HTERT RPE-1 (cell line): Measurements from ENCODE around the gene EIF1AY.
"Not testable (repeated sequence)": the region's sequence is repeated elsewhere in the genome, so short reads cannot be mapped to it uniquely, and the experiment has no call there.

Experiments used
- in situ Hi-C: fragments of 300-500 bp; cut with MboI; formaldehyde crosslinking; loops from 4 replicates; pipeline ENCODE4 v1.14.3; 2020; ENCODE audit warnings: low sequenced_read_pairs

EIF1AY gene, protein sequence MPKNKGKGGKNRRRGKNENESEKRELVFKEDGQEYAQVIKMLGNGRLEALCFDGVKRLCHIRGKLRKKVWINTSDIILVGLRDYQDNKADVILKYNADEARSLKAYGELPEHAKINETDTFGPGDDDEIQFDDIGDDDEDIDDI

DNA sequence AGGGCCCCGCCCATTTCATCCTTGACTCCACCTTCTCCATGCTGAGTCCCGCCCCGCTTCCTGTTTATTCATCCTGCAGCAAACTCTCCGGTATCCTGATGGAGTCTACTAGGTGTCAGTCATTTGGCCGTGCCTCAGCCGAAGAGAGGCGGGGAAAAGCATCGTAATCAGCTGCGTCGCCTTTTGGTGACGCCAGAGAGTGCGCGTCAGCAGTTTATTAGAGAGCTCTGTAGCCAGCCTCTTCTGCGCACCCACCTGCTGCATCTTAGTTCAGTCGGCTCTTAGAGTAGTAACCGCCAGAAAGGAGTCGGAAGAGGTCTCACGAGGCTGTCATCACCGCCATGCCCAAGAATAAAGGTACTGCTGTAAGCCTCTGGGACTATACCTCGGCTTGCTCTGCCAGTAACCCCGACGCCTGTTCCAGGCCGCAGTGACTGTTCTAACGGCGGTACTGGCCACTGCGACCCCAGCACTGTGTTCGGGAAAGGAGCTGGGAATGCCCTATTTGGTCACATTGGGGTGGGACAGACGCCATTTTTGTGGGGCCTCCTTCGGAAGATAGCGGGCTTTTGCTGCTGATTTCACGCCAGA, at the start of gene EIF1AY:
TSS of gene EIF1AY (plus strand) at position 246 of the 591 bp plus-strand sequence. CDS start at position 342, 96 bp downstream.
- in situ Hi-C loops = no loop called here

DNA sequence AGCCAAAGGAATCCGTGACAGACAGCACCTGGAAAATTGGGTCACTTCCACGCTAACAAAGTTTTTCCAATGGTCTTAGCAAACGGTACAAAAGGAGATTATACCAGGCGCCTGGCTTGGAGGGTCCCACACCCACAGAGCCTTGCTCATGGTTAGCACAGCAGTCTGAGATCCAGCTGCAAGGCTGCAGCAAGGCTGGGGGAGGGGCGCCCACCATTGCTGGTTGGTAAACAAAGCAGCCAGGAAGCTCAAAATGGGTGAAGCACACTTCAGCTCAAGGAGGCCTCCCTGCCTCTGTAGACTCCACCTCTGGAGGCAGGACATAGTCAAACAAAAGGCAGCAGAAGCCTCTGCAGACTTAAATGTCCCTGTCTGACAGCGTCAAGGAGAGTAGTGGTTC, 47.1 kb upstream of the EIF1AY start:
- in situ Hi-C loops = no loop called here

- in situ Hi-C loops = no loop called here
These were observed 37.4 kb upstream of the EIF1AY start for GRCh38 chrY:20538186-20538585.

GRCh38 chrY:20538933-20539332, 36.6 kb upstream of the EIF1AY start:
- in situ Hi-C loops = no loop called here

- in situ Hi-C loops = no loop called here
These were observed 31.1 kb upstream of the EIF1AY start for GRCh38 chrY:20544451-20544960.

DNA sequence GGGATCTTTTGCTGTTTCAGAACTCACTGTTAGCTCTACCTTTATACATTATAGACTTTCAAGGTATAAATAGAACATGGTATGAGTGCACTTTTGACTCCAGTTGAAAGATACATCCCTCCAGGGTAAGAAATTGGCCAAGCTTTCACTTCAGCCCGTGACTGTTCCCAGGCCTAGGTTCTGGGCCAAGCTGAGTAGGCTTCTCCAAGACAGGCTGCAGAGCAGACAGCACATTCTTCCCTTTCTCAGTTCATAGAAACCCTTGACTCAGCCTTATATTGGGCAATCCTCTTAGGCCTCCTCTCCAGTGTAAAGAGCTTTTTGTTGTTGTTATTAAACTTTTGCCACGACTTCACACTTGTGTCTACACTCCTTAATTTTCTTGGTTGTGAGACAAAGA, 29.5 kb upstream of the EIF1AY start:
- in situ Hi-C loops = no loop called here

- in situ Hi-C loops = no loop called here
These were observed 26.3 kb upstream of the EIF1AY start for GRCh38 chrY:20549289-20549688.

GRCh38 chrY:20551840-20552239, 23.7 kb upstream of the EIF1AY start:
- in situ Hi-C loops = no loop called here

GRCh38 chrY:20552764-20553323, 22.7 kb upstream of the EIF1AY start:
- in situ Hi-C loops = not testable (repeated sequence)

DNA sequence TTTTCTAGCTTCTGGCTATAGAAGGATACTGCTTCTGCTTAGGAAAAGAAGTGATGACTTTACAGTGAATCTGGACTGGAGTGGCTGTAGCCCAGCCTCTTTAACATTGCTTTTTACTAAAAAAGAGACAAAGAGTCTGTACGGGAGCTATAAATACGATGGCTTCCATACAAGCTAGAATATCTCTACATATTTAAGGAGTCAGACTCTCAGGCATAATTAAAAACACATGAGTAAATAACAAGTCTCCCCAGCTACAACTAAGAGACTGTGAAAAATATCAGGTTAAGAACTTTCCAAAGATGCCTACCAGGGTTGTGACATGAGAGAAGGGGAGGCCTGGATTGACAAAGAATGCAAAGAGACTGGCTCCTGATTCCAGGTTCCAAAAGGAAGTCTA, 19.8 kb upstream of the EIF1AY start:
- in situ Hi-C loops = no loop called here

GRCh38 chrY:20558677-20559076, 16.9 kb upstream of the EIF1AY start:
- in situ Hi-C loops = no loop called here

- in situ Hi-C loops = no loop called here
These were observed 15.6 kb upstream of the EIF1AY start for GRCh38 chrY:20559873-20560512.

DNA sequence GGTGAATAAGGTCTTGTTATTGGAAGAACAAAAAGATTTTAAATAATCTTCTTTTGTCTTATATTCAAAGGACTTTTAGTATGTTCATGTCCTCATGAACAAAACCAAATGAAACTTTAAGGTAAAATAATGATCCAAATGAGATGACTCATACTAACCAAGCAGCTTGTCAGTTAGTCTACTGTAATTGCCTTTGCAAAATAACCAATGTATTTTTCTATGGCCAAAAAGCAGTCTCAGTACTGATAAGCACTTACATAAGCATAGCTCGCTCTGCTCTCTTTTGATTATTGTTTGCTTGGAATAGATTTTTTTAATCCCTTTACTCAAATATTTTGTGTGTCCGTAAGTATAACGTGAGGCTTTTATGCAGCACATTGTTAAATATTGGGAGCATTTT, 4.3 kb upstream of the EIF1AY start:
- in situ Hi-C loops = no loop called here

DNA sequence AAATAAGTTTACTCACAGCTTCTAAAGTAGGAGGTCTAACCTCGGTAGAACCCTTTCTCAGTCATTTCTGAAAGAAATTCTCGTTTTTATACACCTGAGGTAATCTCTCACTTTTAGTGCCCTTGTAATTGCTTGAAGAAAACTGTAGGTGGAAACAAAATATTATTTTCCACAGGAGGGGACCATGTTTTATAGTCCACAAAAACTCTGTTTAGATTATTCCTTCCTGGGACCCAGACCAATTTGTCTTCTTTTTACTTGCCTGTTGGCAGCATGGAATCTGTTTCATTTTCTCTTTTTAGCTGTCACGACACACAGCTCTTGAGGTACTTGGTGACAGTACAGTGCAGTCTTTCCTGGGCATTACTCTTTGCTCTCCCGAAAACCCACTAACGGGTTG, 930 bp downstream of the EIF1AY start:
- in situ Hi-C loops = no loop called here

- in situ Hi-C loops = no loop called here
These were observed 2.6 kb downstream of the EIF1AY start for GRCh38 chrY:20578206-20578605.

DNA sequence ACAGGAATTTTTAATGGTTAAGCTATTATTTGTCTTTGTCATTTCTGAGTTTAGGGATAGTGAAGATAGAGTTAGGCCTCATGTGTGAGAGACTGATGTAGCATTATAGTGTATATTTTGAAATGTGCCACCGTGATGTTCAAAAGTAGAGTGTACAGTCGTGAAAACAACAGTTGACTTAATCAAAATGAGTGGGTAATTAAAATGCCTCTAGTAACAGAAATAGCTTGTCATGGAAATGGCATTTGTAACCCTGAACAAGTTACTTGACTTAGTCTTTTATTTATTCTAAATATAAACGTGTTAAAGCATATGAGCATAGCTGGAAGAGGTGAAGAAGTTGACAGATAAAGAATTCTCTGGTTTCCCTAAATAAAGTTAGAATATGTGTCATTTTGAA, 6.1 kb downstream of the EIF1AY start:
- in situ Hi-C loops = no loop called here

DNA sequence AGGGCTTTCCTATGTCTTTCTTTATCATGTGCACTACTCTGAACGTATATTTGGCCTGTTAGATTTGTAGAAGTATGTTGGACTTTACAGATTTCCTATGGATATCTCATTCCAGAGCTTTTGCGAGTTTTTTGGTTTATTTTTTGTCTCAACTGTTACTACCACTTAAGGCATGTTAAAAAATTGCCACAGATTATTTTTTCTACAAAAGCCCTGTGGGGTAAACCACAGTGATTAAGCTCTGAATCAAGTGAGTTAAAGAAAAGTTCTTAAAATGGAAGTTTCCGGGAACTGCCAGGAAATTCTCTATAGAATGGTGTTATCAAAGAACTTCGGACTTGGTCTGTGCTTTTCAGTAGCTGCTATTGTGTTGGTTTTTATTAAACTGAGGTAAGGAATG, 10.6 kb downstream of the EIF1AY start:
- in situ Hi-C loops = no loop called here
